ENCODE results near the gene CRISPLD2.

- TF ChIP-seq SP1 (IDR thresholded peaks at IDR 0.05) (no peak), FOXM1 (IDR thresholded peaks at IDR 0.05; ENCODE audit: borderline replicate concordance) (no peak), FOXK2 (IDR thresholded peaks at IDR 0.05) (no peak), ELF4 (IDR thresholded peaks at IDR 0.05) (no peak)
These were observed 65.6 kb downstream of the CRISPLD2 start for GRCh38 chr16:84885342-84885910.
